OCI-LY3 (cell line): Measurements from ENCODE around the gene CHST14.

ENCODE experiments used
- H2AFZ ChIP-seq: fragments of 200-600, 300-600 bp; shearing (Covaris generic); 2 replicates; pipeline ENCODE4 v1.6.0; 2014; ENCODE audit warnings: antibody characterized with exemption, low read depth, low read length
- H3K27ac ChIP-seq: fragments of 200-600, 300-600 bp; sonication (generic); 2 replicates; pipeline ENCODE4 v1.5.1; 2014; ENCODE audit warnings: mild to moderate bottlenecking, low read length, moderate library complexity, mixed read lengths
- H3K27me3 ChIP-seq: fragments of 200-600, 300-600 bp; sonication (generic); 2 replicates; pipeline ENCODE4 v1.6.1; 2014; ENCODE audit warnings: low read depth, low read length, mixed read lengths
- H3K36me3 ChIP-seq: fragments of 200-600, 300-600 bp; sonication (generic); replicated peaks from 2 replicates; pipeline ENCODE3; 2014; ENCODE audit warnings: low read depth, low read length, mixed read lengths
- H3K4me1 ChIP-seq: fragments of 300-600, 200-600 bp; sonication (generic); 2 replicates; pipeline ENCODE4 v1.6.1; 2014; ENCODE audit warnings: low read length, mixed read lengths
- H3K4me2 ChIP-seq: fragments of 200-600, 300-600 bp; sonication (generic); 2 replicates; pipeline ENCODE4 v1.6.1; 2014; ENCODE audit warnings: low read length, mixed read lengths
- H3K4me3 ChIP-seq: fragments of 300-600, 200-600 bp; sonication (generic); 2 replicates; pipeline ENCODE4 v1.5.1; 2014; ENCODE audit warnings: antibody characterized with exemption, mild to moderate bottlenecking, low read length, moderate library complexity
- H3K79me2 ChIP-seq: fragments of 300-600, 200-600 bp; shearing (Covaris generic); 2 replicates; pipeline ENCODE4 v1.6.1; 2014; ENCODE audit warnings: mild to moderate bottlenecking, low read length, mixed read lengths
- H3K9ac ChIP-seq: fragments of 300-600, 200-600 bp; shearing (Covaris generic); 2 replicates; pipeline ENCODE4 v1.6.0; 2014; ENCODE audit warnings: mild to moderate bottlenecking, low read length, moderate library complexity
- H3K9me3 ChIP-seq: fragments of 200-600, 300-600 bp; shearing (Covaris generic); 2 replicates; pipeline ENCODE4 v1.6.1; 2014; ENCODE audit warnings: low read length, mixed read lengths; ENCODE audit not compliant: insufficient read depth
- H4K20me1 ChIP-seq: fragments of 200-600, 300-600 bp; sonication (generic); 2 replicates; pipeline ENCODE4 v1.6.1; 2016; ENCODE audit warnings: low read length, mixed read lengths; ENCODE audit not compliant: insufficient read depth
- EZH2phosphoT487 ChIP-seq: fragments of 200-600 bp; shearing (Covaris generic); IDR thresholded peaks from 2 replicates; pipeline ENCODE4 v1.6.1; 2018; ENCODE audit warnings: antibody characterized with exemption, mixed run types, low read depth
- TF ChIP-seq, protein P1 (sequence below): fragments of 200-600, 300-600 bp; sonication (generic); IDR thresholded peaks from 2 replicates; pipeline ENCODE4 v1.5.1; 2014; ENCODE audit warnings: antibody characterized with exemption, low read length, low read depth

The CHST14 gene

DNA sequence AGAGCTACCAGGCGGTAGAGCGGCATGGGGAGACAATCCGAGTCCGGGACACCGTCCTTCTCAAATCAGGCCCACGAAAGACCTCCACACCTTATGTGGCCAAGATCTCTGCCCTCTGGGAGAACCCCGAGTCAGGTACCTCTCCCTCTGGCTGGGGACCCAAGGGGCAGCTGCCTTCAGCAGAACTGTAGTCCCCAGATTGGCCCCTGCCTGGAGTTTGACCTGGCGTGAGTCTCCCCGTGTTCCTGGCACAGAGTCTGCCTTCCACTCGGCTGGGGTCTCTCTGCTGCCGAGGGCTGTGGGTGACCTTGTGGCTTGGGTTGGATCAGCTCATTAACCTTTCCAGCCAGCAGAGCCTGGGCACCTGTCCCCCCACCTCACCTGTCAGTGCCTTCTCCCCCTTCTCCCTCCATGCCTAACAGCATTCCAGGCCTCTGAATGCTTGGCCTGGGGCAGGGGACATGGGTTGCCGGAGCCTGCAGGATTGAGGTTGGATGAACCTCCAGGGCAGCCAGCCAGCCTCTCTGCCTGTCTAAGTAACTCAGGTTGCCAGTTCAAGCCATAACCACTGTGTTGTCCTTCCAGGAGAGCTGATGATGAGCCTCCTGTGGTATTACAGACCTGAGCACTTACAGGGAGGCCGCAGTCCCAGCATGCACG, 6.8 kb upstream of the CHST14 start:
- Histone ChIP-seq H3K27ac (no peak overlapping the region), H3K9me3 (no peaks in the 10 kb centered on the region), H3K9ac (no peak overlapping the region), H3K4me3 (no peak overlapping the region), H4K20me1 (0 out of 2 replicates have a peak, but pooled peaks cover 9% of the 10 kb centered on the region), H3K79me2 (no peaks in the 10 kb centered on the region), H2AFZ (no peak overlapping the region), H3K36me3 (peaks cover 14% of the 10 kb centered on the region), H3K27me3 (no peaks in the 10 kb centered on the region), H3K4me2 (no peak overlapping the region), H3K4me1 (no peaks in the 10 kb centered on the region)
- TF ChIP-seq, protein P1, sequence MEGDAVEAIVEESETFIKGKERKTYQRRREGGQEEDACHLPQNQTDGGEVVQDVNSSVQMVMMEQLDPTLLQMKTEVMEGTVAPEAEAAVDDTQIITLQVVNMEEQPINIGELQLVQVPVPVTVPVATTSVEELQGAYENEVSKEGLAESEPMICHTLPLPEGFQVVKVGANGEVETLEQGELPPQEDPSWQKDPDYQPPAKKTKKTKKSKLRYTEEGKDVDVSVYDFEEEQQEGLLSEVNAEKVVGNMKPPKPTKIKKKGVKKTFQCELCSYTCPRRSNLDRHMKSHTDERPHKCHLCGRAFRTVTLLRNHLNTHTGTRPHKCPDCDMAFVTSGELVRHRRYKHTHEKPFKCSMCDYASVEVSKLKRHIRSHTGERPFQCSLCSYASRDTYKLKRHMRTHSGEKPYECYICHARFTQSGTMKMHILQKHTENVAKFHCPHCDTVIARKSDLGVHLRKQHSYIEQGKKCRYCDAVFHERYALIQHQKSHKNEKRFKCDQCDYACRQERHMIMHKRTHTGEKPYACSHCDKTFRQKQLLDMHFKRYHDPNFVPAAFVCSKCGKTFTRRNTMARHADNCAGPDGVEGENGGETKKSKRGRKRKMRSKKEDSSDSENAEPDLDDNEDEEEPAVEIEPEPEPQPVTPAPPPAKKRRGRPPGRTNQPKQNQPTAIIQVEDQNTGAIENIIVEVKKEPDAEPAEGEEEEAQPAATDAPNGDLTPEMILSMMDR: no peak
- no peak for TF ChIP-seq EZH2phosphoT487

DNA sequence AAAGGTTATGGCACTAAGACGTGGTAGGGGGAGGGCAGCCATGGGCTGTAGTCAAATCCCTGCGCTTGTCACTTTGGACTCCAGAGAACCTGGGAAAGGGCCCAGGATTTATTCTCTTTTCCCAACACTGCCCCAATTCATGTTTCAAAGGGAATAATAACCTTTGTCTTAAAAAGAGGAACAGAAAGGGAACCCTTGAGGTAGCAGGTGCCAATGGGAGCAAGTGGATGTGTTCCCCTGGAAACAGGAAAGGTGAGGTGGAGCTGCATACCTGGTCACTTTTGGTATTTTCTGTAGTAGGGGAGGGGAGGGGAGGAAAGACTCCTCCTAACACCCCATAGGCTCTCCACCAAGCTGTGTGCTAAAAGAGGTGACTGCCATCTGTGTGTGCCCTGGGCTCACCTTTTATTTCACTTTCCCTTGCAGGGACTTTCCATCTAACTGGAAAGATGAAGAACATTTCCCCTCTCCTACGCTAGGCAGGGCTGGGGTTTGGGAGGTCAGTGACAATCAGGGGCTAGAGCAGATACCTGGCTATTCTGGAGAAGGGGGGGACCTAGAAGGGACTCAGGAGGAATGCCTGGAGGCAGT, 6.1 kb upstream of the CHST14 start:
- H3K27ac ChIP-seq: no peak overlapping the region
- no peaks in the 10 kb centered on the region for H3K9me3 ChIP-seq
- H3K4me3 ChIP-seq: no peak overlapping the region
- H3K4me1 ChIP-seq: no peaks in the 10 kb centered on the region
- H3K36me3 ChIP-seq: peaks cover 14% of the 10 kb centered on the region
- no peaks in the 10 kb centered on the region for H3K27me3 ChIP-seq
- H3K79me2 ChIP-seq: no peaks in the 10 kb centered on the region
- TF ChIP-seq, protein P1: no peak
- no peak for TF ChIP-seq EZH2phosphoT487
- H4K20me1 ChIP-seq: 0 out of 2 replicates have a peak, but pooled peaks cover 9% of the 10 kb centered on the region
- H3K9ac ChIP-seq: no peak overlapping the region
- H3K4me2 ChIP-seq: no peak overlapping the region
- H2AFZ ChIP-seq: no peak overlapping the region

DNA sequence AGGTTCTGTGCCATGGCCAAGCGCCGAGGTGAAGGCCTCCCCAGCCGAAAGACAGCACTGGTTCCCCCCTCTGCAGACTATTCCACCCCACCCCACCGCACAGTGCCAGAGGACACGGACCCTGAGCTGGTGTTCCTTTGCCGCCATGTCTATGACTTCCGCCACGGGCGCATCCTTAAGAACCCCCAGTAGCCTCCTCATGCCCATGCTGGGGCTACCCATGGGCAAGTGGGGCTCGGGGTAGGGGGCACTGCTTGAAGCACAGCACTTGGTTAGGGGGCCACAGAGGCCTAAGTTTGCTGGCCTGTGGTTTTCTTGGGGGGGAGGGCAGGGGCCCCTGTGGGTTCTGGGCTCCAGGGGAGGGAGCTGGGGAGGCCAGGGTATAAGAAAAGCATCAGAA, 4.8 kb upstream of the CHST14 start:
- Histone ChIP-seq H3K9me3 (no peaks in the 10 kb centered on the region), H4K20me1 (0 out of 2 replicates have a peak, but pooled peaks cover 2% of the 10 kb centered on the region), H3K36me3 (peaks cover 14% of the 10 kb centered on the region), H2AFZ (no peak overlapping the region), H3K79me2 (no peaks in the 10 kb centered on the region), H3K4me3 (no peak overlapping the region), H3K27me3 (no peaks in the 10 kb centered on the region), H3K27ac (no peak overlapping the region), H3K9ac (no peak overlapping the region), H3K4me2 (no peak overlapping the region), H3K4me1 (peaks cover 4% of the 10 kb centered on the region; the same call in 1 of the 2 replicates)
- TF ChIP-seq, protein P1: no peak
- TF ChIP-seq EZH2phosphoT487: no peak

DNA sequence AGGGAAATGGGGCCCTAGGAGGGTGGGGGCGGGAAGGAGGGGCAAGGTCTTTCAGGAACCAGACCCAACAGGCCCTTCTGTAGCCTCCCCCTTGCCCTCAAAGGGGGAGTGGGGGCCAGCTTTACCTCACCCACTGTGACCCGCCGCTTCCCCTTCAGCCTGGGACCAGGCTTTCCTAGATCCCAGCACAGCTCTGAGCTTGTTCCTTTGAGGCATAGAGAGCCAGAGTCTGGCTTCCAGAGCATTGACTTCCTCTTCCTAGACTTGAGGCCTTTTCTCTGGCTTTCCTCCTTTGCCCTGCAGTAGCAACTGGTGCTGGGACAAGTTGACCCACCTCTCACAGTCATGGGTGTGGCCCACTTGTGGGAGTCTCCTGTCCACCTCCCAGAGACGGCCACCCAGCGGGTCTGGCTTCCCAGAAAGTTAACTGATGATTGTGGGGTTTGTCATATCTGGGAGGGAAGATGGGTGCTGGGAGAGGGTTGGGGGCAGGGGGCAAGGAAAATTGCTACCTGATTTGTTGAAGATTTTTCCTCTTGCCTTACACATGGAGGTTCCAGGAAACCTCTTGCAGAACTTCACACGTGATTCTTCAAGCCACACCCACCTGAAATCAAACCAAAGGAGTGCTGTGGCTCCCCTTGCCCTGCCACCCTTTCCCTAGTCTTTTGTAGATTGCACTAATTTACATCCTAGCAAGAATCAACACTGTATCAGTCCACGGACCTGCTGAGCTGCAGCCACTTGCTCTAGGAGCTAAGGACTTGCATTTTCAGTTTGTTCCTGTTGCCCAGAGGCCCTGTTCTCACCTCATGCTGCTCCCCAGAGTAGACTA, 4.1 kb upstream of the CHST14 start:
- H3K27ac ChIP-seq: no peak overlapping the region
- no peaks in the 10 kb centered on the region for H4K20me1 ChIP-seq
- no peaks in the 10 kb centered on the region for H3K27me3 ChIP-seq
- no peak overlapping the region for H3K9ac ChIP-seq
- no peak overlapping the region for H3K4me2 ChIP-seq
- peaks cover 14% of the 10 kb centered on the region for H3K36me3 ChIP-seq
- H3K9me3 ChIP-seq: no peaks in the 10 kb centered on the region
- no peak overlapping the region for H2AFZ ChIP-seq
- no peak for TF ChIP-seq EZH2phosphoT487
- TF ChIP-seq, protein P1: no peak
- H3K79me2 ChIP-seq: 0 out of 2 replicates have a peak, but pooled peaks cover 1% of the 10 kb centered on the region
- peaks cover 4% of the 10 kb centered on the region; the same call in 1 of the 2 replicates for H3K4me1 ChIP-seq
- H3K4me3 ChIP-seq: no peak overlapping the region
